ENCODE measurements around the gene CYB5R4. TPM values are rescaled to one million over a fixed set of nuclear protein-coding genes. Genes with fewer than 3 reads are reported as not detected.

CYB5R4 gene
- total RNA-seq, 1 experiment from 2014 or later, result 12.5 TPM

DNA sequence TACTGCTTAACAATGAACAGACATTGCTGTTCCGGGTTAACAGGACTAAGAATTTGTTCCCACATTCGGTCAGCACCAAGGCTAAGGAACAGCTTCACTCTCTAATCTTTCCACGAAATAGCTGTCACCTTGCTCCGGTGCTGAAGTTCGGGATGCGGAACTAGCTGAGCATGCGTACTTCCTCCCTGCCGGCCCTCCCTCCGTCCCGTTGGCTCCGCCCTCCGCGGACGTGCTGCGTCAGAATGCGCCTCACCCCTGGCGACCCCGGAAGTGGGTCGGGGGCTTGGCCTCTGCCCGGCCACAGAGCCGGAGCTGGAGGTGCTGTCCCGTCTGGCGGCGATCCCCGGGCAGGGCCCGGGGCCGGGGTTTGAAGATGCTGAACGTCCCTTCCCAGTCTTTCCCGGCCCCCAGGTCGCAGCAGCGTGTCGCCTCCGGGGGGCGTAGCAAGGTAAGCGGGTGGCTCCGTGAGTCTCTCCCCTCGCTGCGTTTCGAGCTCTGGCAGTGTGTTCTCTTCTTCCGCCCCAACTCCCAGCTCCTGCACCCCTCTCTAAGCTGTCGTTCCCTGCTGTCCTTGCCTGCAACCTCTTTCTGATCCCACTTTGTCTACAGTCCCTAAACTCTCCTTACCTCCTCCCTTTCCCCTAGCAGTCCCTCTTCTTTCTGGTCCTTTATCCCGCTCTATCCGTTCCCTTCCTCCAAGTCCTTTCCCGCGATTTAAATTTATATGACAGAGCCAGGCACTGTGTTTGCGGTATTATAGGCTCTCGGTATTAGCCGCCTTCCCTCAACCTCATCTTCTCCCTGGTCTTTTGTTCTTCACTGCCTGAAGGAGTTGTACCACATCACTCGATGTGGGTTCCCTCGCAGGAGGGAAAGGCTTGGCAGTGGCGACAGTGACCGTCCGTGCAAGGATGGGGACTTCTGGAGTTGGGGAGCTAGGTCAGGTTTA lies at the start of gene CYB5R4 (continued):
- TF ChIP-seq, protein P1, sequence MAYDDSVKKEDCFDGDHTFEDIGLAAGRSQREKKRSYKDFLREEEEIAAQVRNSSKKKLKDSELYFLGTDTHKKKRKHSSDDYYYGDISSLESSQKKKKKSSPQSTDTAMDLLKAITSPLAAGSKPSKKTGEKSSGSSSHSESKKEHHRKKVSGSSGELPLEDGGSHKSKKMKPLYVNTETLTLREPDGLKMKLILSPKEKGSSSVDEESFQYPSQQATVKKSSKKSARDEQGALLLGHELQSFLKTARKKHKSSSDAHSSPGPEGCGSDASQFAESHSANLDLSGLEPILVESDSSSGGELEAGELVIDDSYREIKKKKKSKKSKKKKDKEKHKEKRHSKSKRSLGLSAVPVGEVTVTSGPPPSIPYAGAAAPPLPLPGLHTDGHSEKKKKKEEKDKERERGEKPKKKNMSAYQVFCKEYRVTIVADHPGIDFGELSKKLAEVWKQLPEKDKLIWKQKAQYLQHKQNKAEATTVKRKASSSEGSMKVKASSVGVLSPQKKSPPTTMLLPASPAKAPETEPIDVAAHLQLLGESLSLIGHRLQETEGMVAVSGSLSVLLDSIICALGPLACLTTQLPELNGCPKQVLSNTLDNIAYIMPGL (CRISPR knock-in tag; IDR thresholded peaks at IDR 0.05), result no peak
- peak; percentile 84 for TF ChIP-seq NR2C2 (CRISPR knock-in tag; IDR thresholded peaks at IDR 0.05)
- TF ChIP-seq, protein P2, sequence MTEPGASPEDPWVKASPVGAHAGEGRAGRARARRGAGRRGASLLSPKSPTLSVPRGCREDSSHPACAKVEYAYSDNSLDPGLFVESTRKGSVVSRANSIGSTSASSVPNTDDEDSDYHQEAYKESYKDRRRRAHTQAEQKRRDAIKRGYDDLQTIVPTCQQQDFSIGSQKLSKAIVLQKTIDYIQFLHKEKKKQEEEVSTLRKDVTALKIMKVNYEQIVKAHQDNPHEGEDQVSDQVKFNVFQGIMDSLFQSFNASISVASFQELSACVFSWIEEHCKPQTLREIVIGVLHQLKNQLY (CRISPR knock-in tag; IDR thresholded peaks at IDR 0.05), result no peak
- TF ChIP-seq ZNF396 (CRISPR knock-in tag; IDR thresholded peaks at IDR 0.05; ENCODE audit: borderline replicate concordance), result peak; percentile 68; the same call in 1 of the 2 replicates
- peak; percentile 77; the same call in 1 of the 2 replicates for TF ChIP-seq FOXJ3 (CRISPR knock-in tag; IDR thresholded peaks at IDR 0.05; ENCODE audit: borderline replicate concordance)
- TF ChIP-seq RORB (CRISPR knock-in tag; IDR thresholded peaks at IDR 0.05), result no peak
- peak; percentile 93; the same call in 1 of the 2 replicates for TF ChIP-seq NR3C1 (CRISPR knock-in tag; conservative IDR thresholded peaks at IDR 0.05; ENCODE audit: low read depth)
- no peak for TF ChIP-seq ZNF671 (CRISPR knock-in tag; IDR thresholded peaks at IDR 0.05)
- TF ChIP-seq RELA (CRISPR knock-in tag; IDR thresholded peaks at IDR 0.05; ENCODE audit: borderline replicate concordance), result no peak
- no peak for TF ChIP-seq MYBL2 (CRISPR knock-in tag; IDR thresholded peaks at IDR 0.05)
- TF ChIP-seq KAT7 (CRISPR knock-in tag; IDR thresholded peaks at IDR 0.05; ENCODE audit: borderline replicate concordance), result peak; percentile 83; the same call in 1 of the 2 replicates
- TF ChIP-seq, protein P3, sequence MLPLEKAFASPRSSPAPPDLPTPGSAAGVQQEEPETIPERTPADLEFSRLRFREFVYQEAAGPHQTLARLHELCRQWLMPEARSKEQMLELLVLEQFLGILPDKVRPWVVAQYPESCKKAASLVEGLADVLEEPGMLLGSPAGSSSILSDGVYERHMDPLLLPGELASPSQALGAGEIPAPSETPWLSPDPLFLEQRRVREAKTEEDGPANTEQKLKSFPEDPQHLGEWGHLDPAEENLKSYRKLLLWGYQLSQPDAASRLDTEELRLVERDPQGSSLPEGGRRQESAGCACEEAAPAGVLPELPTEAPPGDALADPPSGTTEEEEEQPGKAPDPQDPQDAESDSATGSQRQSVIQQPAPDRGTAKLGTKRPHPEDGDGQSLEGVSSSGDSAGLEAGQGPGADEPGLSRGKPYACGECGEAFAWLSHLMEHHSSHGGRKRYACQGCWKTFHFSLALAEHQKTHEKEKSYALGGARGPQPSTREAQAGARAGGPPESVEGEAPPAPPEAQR (CRISPR knock-in tag; IDR thresholded peaks at IDR 0.05), result peak; percentile 88; the same call in 1 of the 2 replicates
- TF ChIP-seq ZBTB21 (CRISPR knock-in tag; IDR thresholded peaks at IDR 0.05; ENCODE audit: borderline replicate concordance), result 0 out of 2 replicates have a peak, but pooled peaks have one; percentile 44
- peak; percentile 79; the same call in 1 of the 2 replicates for TF ChIP-seq TP53 (CRISPR knock-in tag; IDR thresholded peaks at IDR 0.05)
- peak; percentile 39; the same call in 1 of the 2 replicates for TF ChIP-seq ZNF423 (CRISPR knock-in tag; IDR thresholded peaks at IDR 0.05)
- peak; percentile 92 for TF ChIP-seq CREB1 (CRISPR knock-in tag; IDR thresholded peaks at IDR 0.05)
- TF ChIP-seq, protein P4, sequence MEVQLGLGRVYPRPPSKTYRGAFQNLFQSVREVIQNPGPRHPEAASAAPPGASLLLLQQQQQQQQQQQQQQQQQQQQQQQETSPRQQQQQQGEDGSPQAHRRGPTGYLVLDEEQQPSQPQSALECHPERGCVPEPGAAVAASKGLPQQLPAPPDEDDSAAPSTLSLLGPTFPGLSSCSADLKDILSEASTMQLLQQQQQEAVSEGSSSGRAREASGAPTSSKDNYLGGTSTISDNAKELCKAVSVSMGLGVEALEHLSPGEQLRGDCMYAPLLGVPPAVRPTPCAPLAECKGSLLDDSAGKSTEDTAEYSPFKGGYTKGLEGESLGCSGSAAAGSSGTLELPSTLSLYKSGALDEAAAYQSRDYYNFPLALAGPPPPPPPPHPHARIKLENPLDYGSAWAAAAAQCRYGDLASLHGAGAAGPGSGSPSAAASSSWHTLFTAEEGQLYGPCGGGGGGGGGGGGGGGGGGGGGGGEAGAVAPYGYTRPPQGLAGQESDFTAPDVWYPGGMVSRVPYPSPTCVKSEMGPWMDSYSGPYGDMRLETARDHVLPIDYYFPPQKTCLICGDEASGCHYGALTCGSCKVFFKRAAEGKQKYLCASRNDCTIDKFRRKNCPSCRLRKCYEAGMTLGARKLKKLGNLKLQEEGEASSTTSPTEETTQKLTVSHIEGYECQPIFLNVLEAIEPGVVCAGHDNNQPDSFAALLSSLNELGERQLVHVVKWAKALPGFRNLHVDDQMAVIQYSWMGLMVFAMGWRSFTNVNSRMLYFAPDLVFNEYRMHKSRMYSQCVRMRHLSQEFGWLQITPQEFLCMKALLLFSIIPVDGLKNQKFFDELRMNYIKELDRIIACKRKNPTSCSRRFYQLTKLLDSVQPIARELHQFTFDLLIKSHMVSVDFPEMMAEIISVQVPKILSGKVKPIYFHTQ (CRISPR knock-in tag; IDR thresholded peaks at IDR 0.05), result no peak
- TF ChIP-seq, protein P5, sequence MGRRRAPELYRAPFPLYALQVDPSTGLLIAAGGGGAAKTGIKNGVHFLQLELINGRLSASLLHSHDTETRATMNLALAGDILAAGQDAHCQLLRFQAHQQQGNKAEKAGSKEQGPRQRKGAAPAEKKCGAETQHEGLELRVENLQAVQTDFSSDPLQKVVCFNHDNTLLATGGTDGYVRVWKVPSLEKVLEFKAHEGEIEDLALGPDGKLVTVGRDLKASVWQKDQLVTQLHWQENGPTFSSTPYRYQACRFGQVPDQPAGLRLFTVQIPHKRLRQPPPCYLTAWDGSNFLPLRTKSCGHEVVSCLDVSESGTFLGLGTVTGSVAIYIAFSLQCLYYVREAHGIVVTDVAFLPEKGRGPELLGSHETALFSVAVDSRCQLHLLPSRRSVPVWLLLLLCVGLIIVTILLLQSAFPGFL (CRISPR knock-in tag; IDR thresholded peaks at IDR 0.05; ENCODE audit: borderline replicate concordance), result peak; percentile 97; the same call in 1 of the 2 replicates
- TF ChIP-seq NFE2L1 (CRISPR knock-in tag; IDR thresholded peaks at IDR 0.05), result peak; percentile 79; the same call in 1 of the 2 replicates
- TF ChIP-seq, protein P6, sequence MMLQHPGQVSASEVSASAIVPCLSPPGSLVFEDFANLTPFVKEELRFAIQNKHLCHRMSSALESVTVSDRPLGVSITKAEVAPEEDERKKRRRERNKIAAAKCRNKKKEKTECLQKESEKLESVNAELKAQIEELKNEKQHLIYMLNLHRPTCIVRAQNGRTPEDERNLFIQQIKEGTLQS (CRISPR knock-in tag; conservative IDR thresholded peaks at IDR 0.05), result peak; percentile 80; the same call in 1 of the 2 replicates
- no peak for TF ChIP-seq GRHL2 (CRISPR knock-in tag; IDR thresholded peaks at IDR 0.05; ENCODE audit: insufficient replicate concordance, severe bottlenecking)
- TF ChIP-seq NR1H2 (CRISPR knock-in tag; IDR thresholded peaks at IDR 0.05), result peak; percentile 76
- TF ChIP-seq, protein P7, sequence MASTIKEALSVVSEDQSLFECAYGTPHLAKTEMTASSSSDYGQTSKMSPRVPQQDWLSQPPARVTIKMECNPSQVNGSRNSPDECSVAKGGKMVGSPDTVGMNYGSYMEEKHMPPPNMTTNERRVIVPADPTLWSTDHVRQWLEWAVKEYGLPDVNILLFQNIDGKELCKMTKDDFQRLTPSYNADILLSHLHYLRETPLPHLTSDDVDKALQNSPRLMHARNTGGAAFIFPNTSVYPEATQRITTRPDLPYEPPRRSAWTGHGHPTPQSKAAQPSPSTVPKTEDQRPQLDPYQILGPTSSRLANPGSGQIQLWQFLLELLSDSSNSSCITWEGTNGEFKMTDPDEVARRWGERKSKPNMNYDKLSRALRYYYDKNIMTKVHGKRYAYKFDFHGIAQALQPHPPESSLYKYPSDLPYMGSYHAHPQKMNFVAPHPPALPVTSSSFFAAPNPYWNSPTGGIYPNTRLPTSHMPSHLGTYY (CRISPR knock-in tag; IDR thresholded peaks at IDR 0.05), result peak; percentile 77; the same call in 1 of the 2 replicates
- TF ChIP-seq JUN (CRISPR knock-in tag; IDR thresholded peaks at IDR 0.05), result peak; percentile 98
- TF ChIP-seq NFYB (CRISPR knock-in tag; conservative IDR thresholded peaks at IDR 0.05; ENCODE audit: low read depth), result peak; percentile 28; the same call in 1 of the 2 replicates
- no peak for TF ChIP-seq ZNF263 (CRISPR knock-in tag; IDR thresholded peaks at IDR 0.05; ENCODE audit: low read depth)
- peak; percentile 77 for TF ChIP-seq SP1 (CRISPR knock-in tag; conservative IDR thresholded peaks at IDR 0.05)
- no peak for TF ChIP-seq SOX15 (CRISPR knock-in tag; IDR thresholded peaks at IDR 0.05)
- TF ChIP-seq FOXP1 (CRISPR knock-in tag; IDR thresholded peaks at IDR 0.05; ENCODE audit: borderline replicate concordance), result peak; percentile 75
- TF ChIP-seq ESRRA (CRISPR knock-in tag; IDR thresholded peaks at IDR 0.05; ENCODE audit: borderline replicate concordance), result peak; percentile 93
